Stimulated activated CD8-positive, alpha-beta memory T cell treated with anti-CD3 and anti-CD28 coated beads, Interleukin-2, amount 100 ng/mL, for 1 hour (primary cell): ENCODE results near the gene PCDH9.

Source experiments
- DNase-seq, 2 donors: peaks; one replicate each; pipeline ENCODE4 v3.0.0-alpha.2; 2020; ENCODE audit warnings: low read depth in 2 of 2

PCDH9 gene

DNA sequence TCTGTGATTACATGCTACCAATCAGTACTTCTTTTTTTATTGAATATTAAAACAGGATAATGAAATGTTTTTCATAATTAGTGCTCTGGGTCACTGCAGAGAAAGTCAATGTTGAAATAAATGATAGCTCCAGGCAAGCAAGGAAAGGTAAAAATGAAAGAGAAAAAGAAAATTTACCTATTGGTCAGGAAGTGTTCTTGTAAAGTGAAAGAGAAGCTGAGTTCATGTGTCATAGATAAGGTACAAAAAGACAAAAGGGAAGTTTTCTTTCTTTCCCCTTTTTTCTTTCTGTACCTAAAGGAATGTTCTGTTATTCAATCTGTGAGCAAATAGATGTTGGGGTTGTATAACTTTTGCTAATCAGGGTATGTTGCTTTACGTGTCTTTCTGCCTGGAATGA is 197.0 kb downstream of the PCDH9 start:
- DNase-seq = no peak

DNA sequence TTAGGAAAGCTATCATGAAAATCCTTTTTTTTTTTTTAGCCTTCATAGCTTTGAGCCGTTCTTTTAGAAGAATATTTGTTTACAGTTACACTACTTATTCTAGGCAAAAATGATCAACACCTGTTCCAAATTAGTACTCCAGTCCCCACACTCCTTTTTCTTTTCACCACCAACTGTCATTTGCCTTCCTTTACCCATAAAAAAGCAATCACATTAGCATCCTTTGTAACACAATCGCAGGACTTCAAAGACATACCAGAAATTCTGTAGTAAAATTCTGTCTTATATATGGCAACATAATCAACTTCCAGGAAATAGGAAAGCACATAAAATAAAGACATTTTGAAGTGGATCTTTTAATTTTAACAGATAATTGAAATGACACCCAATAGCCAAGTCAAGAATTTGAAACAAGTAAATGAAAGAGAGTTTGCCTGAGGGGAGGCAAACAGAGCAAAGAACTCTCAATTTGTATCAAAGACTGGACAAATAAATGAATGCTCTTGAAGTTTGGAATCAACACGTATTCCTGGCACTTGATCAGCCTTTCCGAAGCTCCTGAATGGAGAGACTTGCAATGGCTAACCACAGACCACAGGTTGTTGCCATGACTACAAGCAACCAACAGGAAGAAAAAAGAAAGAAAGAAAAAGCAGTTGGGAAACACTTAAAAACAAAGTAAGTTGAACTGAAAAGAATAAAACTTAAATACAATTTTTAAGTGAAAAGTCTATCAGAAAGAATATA is 206.8 kb downstream of the PCDH9 start:
- no peak for DNase-seq

DNA sequence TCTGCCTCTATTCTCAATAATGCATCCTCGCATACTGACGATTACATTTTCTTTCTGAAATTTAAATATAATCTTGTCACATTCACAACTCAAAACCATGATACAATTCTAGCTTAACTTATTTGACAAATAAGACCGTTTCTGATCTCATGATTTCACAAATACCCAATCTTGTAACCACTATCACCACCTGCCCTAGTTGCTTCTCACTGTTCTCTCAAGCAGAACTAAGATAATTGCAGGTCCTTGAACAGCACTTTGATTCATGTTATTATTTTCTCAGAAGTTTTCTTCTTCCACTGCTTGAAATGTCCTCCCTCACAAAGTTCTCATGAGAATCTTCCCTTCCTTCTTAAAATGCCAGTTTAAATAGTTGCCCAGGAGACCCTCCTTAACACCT is 211.4 kb downstream of the PCDH9 start:
- DNase-seq = no peak

DNA sequence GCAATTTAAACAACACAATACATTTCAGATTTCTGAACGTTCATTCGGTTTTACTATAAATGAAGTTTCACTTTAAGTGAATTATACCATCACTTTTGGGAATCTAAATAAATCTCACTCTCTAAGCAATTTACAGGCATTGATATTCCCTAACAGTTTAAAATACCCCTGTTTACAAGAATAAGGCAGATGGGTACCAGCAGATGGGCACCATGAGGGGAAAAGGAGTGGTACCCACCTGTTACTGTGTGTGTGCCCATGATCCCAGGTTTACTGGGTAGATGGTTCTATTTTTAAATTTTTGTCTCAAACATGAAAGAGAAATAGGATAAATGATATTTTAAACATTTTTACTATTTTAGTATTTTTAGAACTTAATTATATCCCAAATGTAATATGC is 212.9 kb downstream of the PCDH9 start:
- no peak for DNase-seq

DNA sequence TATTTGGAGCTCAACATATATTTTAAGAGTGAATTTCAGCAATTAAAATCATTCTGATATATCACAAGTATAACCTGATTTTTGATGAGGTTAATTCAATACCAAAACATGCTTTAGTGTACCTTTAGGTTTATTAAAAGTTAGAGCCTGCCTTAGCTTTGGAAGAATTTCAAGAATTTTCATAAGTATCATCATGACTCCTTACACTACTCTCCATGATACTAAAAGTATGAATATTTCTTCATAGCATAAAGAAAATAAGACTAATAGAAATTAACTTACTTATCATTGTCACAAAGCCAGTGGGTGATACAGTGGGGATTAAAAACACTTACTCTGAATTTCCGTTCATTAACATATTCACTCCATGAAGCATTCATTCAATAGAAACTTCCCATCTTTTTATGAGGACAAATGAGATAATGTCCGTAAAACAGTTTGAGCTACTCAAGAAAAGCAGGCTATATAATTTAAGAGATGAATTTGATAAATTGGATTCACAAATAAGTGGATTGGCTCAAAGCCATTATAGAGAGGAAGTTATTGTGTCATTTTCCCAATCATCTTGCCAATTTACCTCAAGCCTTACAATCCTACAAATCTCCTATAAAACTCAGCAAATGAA is 214.0 kb downstream of the PCDH9 start:
- DNase-seq = no peak

DNA sequence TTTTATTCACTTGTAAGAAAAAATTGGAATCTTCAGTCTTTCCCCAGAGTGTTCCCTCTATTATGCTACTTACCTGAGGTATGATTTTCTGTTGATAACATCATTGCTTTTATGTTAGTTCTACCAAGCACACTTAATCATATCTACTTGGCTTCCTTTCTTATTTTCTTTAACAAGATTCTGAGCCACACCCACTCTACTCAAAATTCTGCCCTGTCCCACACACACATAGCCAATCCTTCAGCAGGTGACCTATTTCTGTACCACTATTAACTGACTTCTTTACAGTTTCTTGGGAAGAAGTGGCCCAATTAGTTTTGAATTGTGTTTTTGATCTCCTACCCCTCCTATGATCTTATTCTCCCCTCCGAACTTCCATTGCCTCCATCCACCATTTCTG is 215.7 kb downstream of the PCDH9 start:
- DNase-seq = no peak

DNA sequence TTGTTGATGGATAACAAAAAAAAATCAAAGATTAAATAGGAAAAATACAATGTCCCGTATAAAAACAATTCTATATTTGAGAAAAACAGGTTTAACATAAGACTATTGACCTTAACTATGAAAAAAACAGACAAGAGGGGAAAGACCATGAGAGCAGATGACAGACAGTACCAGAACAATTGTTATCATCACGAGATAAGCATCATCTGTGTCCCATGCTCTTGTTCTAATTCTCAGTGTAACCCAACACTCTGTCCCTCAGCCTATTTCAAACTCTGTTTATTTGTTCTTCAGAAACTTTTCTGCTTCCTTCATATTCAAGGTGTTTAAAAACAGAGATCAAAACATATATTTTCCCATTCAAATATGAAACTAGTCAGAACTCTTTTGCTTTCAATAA is 216.4 kb downstream of the PCDH9 start:
- no peak for DNase-seq

DNA sequence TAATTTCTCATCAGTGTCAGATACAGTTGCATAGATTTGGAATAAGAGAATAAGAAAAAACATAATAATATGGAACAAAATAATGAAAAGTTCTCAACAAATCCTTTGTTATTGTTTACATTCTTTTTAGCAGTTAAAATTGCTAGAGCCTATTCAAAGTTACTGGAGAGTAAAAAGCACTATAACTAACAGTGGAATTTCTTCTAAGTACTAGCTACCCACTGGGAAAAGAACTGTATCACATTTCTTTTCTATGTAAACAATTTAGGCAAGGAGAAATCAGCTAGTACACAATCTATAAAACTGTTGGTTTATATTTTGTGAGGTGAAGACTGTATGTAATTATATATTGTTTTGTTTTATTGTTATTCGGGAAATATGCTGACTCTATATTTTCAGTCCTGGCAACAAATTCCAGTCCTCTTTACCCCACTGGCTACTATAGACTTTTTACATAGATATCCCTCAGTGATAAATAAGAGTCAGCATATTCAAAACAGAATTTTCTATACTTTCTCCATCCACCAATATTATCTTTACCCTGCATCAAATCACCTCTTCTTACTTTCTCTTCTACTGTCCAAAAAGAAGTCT is 222.0 kb downstream of the PCDH9 start:
- no peak for DNase-seq

DNA sequence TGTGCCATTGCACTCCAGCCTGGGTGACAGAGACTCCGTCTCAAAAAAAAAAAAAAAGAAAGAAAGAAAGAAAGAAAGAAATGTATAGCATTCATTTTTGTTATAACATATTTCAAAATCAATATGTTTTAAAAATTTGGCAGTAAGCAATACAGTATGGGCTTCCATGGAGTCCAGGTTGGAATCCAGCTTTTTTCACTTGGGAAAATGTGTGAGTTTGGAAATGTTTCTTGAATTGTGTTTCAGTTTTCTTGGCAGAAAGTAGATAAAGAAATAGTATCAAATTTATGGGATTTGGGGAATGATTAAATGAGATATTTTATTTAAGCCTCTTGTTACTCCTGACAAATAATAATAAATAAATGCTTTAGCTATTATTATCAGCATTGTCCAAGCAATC is 225.6 kb downstream of the PCDH9 start:
- no peak for DNase-seq

DNA sequence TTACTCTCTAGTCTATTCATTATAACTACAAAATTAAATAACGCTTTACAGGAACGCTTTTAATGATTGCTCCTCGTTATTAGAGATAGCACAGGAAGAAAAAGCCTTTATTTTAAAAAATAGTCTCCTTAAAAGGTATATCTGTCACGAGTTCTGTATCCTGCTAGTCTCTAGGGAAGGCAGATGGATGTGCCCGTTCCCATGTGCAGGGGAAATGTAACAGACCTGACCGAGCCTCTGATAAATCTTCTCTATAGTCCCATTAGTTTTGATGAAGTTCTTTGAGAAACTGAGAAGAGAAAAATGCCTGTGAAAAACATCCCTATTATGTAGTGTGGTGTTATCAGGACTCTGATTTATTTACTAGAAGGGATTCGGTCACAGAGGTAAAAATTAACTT is 226.4 kb downstream of the PCDH9 start:
- no peak for DNase-seq

DNA sequence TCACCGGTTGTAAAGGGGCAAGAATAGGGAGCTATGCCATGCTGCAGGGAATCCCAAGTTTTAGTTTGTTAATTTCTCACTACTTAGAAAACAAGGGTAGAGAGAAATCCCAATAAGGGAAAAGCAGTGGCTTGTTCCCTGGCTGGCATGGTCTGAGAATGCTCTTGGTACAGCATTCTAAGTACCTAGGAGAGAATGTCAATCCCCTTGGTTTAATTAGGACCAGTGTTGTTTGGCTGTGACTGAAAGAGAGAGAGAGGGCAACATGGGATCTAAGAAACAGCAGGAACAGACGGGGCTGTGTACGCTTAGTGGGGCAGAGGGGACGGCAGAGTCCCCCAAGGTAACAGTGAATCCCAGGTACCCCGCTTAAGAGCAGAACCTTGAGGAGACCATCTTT is 228.8 kb downstream of the PCDH9 start:
- no peak for DNase-seq

DNA sequence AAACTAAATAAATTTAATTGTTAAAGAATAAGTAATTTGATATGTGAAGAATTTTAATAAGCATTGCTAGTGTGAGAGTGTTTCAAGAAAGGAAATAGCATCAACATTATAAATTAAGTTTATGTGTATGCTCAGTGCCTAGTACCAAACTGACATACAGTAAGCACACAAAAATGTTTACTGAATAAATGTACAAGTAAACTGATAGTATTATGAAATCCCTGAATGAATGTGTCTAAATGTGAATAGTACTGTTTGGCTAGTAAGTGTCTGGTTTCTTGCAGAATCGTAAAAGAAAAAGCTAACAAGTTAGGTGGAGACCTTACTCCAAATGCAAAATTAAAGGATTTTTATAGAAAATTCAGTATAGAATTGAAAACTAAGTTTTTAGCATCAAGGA is 233.6 kb downstream of the PCDH9 start:
- DNase-seq = no peak

DNA sequence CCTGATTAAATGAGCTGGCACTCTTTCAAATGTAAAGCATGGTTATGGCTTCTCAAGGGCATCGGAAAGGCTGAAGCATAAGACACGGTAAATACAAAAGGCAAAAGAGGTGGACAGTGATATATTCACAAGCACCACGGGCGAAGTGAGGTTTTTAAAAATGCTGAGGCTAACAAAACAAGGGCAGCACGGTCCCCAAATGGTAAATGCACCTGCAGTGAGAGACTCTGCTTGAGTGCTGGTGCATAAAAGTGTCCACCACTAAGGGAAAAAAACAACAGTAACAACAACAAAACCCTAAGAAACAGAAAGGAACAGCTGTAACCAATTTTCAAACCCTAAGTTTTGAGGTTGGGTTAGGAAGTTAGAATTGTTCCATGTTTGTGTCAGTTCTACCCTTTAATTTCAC is 234.9 kb downstream of the PCDH9 start:
- no peak for DNase-seq

DNA sequence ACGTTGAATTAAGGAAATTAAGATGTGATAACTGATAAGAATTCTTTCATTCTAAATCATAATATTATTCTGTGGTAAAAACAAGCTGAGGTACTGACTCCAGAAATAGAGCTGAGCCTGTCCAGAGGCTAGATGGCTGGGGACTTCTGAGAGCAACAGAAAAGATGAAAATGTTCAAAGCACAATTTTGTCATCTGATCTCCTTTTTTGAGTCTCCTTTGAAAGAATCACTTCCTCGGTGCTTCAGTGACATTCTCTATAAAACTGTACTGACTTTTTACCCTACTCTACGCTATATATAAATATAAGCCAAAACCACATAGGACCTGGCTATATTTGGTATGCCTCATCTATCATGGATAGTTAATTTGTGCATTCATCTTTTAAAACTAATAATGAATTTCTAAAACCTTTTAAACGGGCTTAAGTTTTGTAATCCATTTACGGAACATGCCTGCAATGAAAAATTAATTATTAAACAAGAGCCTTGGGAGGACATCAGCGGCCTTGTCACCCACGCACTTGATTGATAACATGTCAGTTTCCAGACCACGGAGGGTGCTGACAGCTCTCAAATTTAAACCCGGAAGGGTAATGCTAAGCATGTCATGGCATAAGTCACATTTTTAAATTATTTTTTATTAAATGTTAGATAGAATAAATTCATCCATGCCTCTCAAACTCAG is 235.5 kb downstream of the PCDH9 start:
- no peak for DNase-seq

DNA sequence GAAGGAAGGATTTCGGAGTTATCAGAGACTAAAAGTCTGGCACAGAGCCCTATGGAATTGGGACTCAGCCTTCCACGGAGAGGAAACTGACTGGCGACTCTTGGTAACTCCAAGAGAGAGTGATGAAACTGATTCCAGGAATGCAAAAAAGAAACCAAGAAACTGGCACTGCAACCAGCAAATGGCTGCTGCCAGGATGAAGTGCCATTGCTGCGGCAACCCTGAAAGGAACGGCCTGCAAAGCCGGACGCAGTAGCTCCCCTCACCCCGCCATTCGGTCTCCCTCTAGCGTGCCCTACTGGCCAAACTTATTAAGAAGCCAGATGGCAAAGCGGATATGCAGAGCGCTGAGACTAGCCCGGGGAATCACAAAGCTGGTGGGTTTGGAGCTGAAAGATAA is 236.0 kb downstream of the PCDH9 start:
- no peak for DNase-seq

DNA sequence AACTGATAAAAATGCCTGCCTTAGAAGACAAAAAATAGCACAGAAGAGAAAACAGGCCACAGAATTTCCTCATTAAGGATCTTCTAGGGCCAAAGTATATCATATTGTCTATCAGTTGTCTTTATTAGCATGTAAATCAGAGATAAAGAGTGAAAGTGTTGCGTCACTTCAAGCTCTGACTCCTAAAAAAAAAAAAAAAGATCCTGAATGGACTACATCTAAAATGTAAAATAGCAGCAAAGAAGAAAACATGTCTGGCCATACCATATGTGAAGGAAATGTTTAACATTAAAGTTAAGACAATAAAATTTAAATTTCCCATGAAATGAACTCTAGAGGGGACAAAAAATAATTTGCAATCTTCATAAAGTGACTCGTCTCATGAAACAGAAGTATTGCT is 237.4 kb downstream of the PCDH9 start:
- DNase-seq = no peak

DNA sequence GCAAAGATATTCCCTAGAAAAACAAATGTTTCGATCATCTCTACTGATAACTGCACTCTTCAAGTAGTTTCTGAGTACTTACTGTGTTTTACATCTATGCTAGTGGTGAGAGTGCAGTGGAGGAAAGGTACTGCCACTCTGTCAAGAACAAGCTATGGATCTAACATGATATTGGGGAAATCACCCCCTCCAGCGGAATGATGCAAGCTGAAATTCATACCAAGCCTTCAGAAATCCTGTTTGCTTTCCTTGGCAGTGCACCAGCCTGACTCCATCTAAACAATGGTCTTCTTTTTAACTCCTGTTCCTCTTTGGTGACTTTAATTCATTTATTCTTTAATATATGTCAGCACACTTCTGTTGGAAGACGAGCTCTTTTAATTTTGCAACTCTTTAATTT is 238.0 kb downstream of the PCDH9 start:
- no peak for DNase-seq

DNA sequence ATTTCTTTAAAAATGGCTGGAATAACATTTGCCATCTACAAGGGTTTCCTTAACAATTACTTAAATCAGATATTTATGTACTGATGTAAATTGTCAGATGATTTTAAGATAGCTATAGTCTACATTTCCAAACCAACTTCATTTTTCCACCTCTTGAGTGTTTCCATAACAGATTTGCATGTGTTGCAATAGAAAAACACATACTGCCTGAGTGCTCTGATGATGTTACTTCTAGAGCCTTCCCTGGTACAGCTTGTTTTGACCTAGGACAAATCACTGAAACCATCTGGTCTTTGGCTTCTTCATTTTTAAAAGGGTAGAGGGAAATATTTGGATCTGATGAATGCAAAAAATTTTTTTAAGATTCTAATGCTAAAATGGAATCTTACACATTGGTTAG is 245.9 kb downstream of the PCDH9 start:
- DNase-seq = no peak

DNA sequence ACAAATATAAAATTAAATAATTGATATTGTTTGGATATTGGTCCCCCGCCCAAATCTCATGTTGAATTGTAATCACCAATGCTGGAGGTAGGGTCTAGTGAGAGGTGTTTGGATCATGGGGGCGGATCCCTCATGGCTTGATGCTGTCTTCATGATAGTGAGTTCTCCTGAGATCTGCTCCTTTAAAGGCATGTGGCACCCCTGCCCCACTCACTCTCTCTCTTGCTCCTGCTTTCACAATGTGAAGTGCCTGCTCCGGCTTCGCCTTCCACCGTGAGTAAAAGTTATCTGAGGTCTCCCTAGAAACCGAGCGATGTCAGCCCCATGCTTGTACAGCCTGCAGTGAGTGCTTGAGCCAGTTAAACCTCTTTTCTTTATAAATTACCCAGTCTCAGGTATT is 248.2 kb downstream of the PCDH9 start:
- no peak for DNase-seq

DNA sequence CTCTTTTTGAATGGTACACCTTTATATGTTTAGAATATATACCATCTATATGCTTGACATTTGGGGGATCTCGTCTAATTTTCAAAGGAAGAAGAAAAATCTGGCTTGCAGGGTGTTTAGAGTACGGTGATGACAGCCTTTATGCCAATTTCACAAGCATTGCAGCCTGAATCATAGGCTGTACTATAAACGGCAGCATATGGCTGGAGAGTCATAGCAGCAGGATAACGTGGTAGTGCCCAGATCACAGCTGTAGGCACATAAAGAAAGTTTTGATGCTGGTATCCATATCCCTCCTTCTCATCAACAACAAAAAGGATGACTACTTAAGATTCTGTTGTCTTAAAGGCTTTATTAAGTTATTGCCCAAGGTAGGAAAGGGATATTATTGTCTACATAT is 253.0 kb downstream of the PCDH9 start:
- DNase-seq = no peak

DNA sequence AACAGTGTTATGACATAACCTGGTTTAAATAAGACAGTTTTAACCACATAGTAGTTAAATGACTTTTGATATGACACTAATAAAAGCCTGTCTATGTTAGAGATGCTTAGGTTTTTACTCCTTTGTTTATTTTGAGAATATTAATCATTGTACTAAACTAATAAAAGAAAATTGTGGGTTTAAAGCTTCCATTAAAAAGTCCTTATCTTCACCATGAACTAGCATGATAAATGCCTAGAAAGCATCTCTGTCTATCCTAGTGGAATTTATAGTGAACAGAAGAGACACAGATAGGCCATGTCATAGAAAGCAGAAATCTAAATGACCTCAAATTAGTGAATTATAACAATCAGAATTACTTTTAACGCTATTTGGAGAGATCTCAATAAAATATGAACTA is 255.2 kb downstream of the PCDH9 start:
- no peak for DNase-seq

DNA sequence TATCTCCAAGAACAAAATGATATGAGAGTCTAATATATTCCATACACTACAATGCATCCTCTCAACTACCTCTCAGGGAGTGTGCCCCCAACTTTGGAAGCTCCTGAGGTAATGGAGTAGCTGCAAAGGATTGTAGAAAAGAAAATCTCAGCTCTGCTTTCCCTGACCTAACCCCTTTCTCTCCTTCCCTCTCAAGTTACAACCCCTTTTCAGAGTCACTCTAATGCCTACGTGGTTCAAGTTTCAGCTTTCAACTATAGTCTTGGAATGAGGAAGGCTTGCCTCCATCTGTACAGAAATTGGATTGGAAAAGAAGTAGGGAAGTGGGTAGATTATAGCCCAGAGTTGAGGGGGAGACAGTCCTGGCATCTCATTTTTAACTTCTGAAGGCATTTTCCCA is 256.0 kb downstream of the PCDH9 start:
- no peak for DNase-seq

DNA sequence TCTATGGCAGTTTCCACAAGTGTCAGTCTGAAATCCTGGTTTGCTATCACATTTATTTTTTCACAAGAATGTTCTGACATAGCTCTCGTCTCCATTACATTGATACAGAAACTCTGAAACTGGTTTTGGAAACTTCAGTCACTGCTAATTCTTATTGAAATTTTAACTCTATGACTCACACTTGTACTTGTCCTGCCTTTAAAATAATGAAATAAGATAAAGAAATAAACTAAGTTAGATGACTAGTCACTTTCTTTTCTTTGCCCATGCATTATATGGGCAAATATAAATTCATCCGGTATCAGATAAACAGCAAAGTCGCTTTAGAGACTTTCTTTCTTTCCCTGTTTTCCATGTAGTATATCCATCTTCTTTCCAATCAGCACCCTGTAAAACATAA is 257.5 kb downstream of the PCDH9 start:
- no peak for DNase-seq
